Neural cell (in vitro differentiated cells): ENCODE data around the gene CDH5. TPM values are rescaled to one million over a fixed set of nuclear protein-coding genes. Genes with fewer than 3 reads are reported as not detected.

Experiments
- H2AFZ ChIP-seq: fragments of 200-600, 300-800 bp; sonication (generic), shearing (Covaris generic); 2 replicates; pipeline ENCODE4 v1.6.0; 2014; ENCODE audit warnings: low read depth, mild to moderate bottlenecking, antibody characterized with exemption, low read length, moderate library complexity
- H3F3A ChIP-seq: fragments of 200-600 bp; shearing (Covaris generic); 2 replicates; pipeline ENCODE4 v1.6.1; 2016; ENCODE audit warnings: mild to moderate bottlenecking, moderate library complexity, mixed read lengths, antibody characterized with exemption, low read length; ENCODE audit not compliant: insufficient read depth, poor library complexity, severe bottlenecking
- H3K27ac ChIP-seq: fragments of 200-600, 300-800 bp; sonication (generic), shearing (Covaris generic); 2 replicates; pipeline ENCODE4 v1.5.1; 2014; ENCODE audit warnings: mild to moderate bottlenecking, low read length, moderate library complexity
- H3K27me3 ChIP-seq: fragments of 300-800, 200-600 bp; sonication (generic), shearing (Covaris generic); 2 replicates; pipeline ENCODE4 v1.6.0; 2014; ENCODE audit warnings: mild to moderate bottlenecking, low read depth, low read length, moderate library complexity; ENCODE audit not compliant: insufficient read depth
- H3K36me3 ChIP-seq: fragments of 300-800, 200-600 bp; sonication (generic), shearing (Covaris generic); 2 replicates; pipeline ENCODE4 v1.5.1; 2014; ENCODE audit warnings: mild to moderate bottlenecking, antibody characterized with exemption, low read length, moderate library complexity; ENCODE audit not compliant: insufficient read depth
- H3K4me2 ChIP-seq: fragments of 300-800, 200-600 bp; sonication (generic), shearing (Covaris generic); 2 replicates; pipeline ENCODE4 v1.6.0; 2014; ENCODE audit warnings: mild to moderate bottlenecking, low read length
- H3K4me3 ChIP-seq: fragments of 300-800, 200-600 bp; sonication (generic), shearing (Covaris generic); 2 replicates; pipeline ENCODE4 v1.5.1; 2014; ENCODE audit warnings: mild to moderate bottlenecking, low read length, moderate library complexity
- H3K79me2 ChIP-seq: fragments of 200-600 bp; shearing (Covaris generic); replicated peaks from 2 replicates; pipeline ENCODE4 v1.6.0; 2014; ENCODE audit warnings: mild to moderate bottlenecking, low read length, moderate library complexity; ENCODE audit not compliant: insufficient read depth
- H3K9ac ChIP-seq: fragments of 300-800, 200-600 bp; sonication (generic), shearing (Covaris generic); 2 replicates; pipeline ENCODE4 v1.6.1; 2016; ENCODE audit warnings: mild to moderate bottlenecking, low read length, mixed read lengths
- H3K9me2 ChIP-seq: fragments of 200-600 bp; shearing (Covaris generic); 2 replicates; pipeline ENCODE4 v1.6.1; 2016; ENCODE audit warnings: mild to moderate bottlenecking, low read length, mixed read lengths; ENCODE audit not compliant: insufficient read depth
- H3K9me3 ChIP-seq: fragments of 200-600, 300-800 bp; sonication (generic), shearing (Covaris generic); 2 replicates; pipeline ENCODE4 v1.6.1; 2016; ENCODE audit warnings: mild to moderate bottlenecking, mixed run types, low read length, moderate library complexity, mixed read lengths
- H4K20me1 ChIP-seq: fragments of 200-600 bp; shearing (Covaris generic); 2 replicates; pipeline ENCODE4 v1.6.1; 2016; ENCODE audit warnings: mild to moderate bottlenecking, mixed run types; ENCODE audit not compliant: insufficient read depth
- EP300 ChIP-seq: fragments of 450-650 bp; conservative IDR thresholded peaks from 2 replicates; pipeline ENCODE4 v1.6.1; 2014; ENCODE audit warnings: antibody characterized with exemption, mild to moderate bottlenecking, moderate library complexity; ENCODE audit not compliant: poor library complexity, severe bottlenecking
- EZH2 ChIP-seq: fragments of 200-600, 300-800 bp; shearing (Covaris generic), sonication (generic); IDR thresholded peaks from 2 replicates; pipeline ENCODE4 v1.6.1; 2014; ENCODE audit warnings: antibody characterized with exemption, low read length, borderline replicate concordance, mild to moderate bottlenecking; ENCODE audit not compliant: insufficient read depth, poor library complexity, severe bottlenecking
- MXI1 ChIP-seq: fragments of 450-650 bp; conservative IDR thresholded peaks from 2 replicates; pipeline ENCODE4 v1.6.1; 2014; ENCODE audit warnings: antibody characterized with exemption, mild to moderate bottlenecking; ENCODE audit not compliant: poor library complexity, severe bottlenecking
- POLR2AphosphoS5 ChIP-seq: IDR thresholded peaks from 2 replicates; pipeline ENCODE4 v1.6.1; 2012
- RAD21 ChIP-seq: fragments of 450-650 bp; conservative IDR thresholded peaks from 2 replicates; pipeline ENCODE4 v1.6.1; 2014; ENCODE audit warnings: antibody characterized with exemption, mild to moderate bottlenecking, moderate library complexity
- SMC3 ChIP-seq: fragments of 450-650 bp; conservative IDR thresholded peaks from 2 replicates; pipeline ENCODE4 v1.6.1; 2014; ENCODE audit warnings: antibody characterized with exemption, mild to moderate bottlenecking, moderate library complexity; ENCODE audit not compliant: poor library complexity
- TAF1 ChIP-seq: IDR thresholded peaks from 2 replicates; pipeline ENCODE4 v1.6.1; 2012; ENCODE audit warnings: low read depth
- polyA plus RNA-seq: library from polyadenylated mRNA; depleted of rRNA; stranded (reverse); fragments of >200 nt; gene quantifications from 2 replicates; pipeline ENCODE4 v1.2.3, GENCODE V29; 2014
- TF ChIP-seq, protein P1 (sequence below): fragments of 450-650 bp; IDR thresholded peaks from 2 replicates; pipeline ENCODE4 v1.5.1; 2014; ENCODE audit warnings: antibody characterized with exemption, mild to moderate bottlenecking, moderate library complexity; ENCODE audit not compliant: poor library complexity, severe bottlenecking
- TF ChIP-seq, protein P2 (sequence below): IDR thresholded peaks from 2 replicates; pipeline ENCODE4 v1.6.1; 2012; ENCODE audit warnings: borderline replicate concordance

CDH5 gene
- polyA plus RNA-seq, 1 donor from 2014 or later: not detected

DNA sequence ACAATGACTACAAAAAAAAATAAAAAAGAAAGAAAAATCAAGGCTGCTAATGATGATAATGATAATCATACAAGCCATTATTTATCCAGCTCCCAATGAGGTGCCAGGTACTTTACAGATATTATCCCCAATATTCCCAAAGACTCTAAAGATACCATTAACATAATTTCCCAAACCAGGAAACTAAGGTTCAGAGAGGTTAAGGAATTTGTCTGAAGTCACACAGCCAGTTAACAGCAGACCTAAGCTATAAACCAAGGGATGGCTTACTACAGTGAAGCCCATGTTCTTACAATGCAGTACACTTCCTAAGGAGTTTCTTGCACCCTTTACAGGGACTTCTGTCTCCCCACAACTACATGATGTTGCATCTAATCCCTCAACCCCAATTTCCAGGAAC is 45.7 kb upstream of the CDH5 start:
- H3K27me3 ChIP-seq: no peaks in the 10 kb centered on the region
- no peaks in the 10 kb centered on the region for H4K20me1 ChIP-seq
- no peaks in the 10 kb centered on the region for H3K9me3 ChIP-seq
- H3K36me3 ChIP-seq: no peaks in the 10 kb centered on the region
- H3K4me2 ChIP-seq: no peak overlapping the region
- H3K4me3 ChIP-seq: no peak overlapping the region
- H3F3A ChIP-seq: no peaks in the 10 kb centered on the region
- no peak overlapping the region for H3K9ac ChIP-seq
- no peak for TF ChIP-seq SMC3
- TF ChIP-seq, protein P1, sequence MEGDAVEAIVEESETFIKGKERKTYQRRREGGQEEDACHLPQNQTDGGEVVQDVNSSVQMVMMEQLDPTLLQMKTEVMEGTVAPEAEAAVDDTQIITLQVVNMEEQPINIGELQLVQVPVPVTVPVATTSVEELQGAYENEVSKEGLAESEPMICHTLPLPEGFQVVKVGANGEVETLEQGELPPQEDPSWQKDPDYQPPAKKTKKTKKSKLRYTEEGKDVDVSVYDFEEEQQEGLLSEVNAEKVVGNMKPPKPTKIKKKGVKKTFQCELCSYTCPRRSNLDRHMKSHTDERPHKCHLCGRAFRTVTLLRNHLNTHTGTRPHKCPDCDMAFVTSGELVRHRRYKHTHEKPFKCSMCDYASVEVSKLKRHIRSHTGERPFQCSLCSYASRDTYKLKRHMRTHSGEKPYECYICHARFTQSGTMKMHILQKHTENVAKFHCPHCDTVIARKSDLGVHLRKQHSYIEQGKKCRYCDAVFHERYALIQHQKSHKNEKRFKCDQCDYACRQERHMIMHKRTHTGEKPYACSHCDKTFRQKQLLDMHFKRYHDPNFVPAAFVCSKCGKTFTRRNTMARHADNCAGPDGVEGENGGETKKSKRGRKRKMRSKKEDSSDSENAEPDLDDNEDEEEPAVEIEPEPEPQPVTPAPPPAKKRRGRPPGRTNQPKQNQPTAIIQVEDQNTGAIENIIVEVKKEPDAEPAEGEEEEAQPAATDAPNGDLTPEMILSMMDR: no peak
- no peak for TF ChIP-seq MXI1
- no peak for TF ChIP-seq POLR2AphosphoS5
- TF ChIP-seq EZH2: no peak
- TF ChIP-seq RAD21: no peak
- no peak for TF ChIP-seq TAF1
- TF ChIP-seq, protein P2, sequence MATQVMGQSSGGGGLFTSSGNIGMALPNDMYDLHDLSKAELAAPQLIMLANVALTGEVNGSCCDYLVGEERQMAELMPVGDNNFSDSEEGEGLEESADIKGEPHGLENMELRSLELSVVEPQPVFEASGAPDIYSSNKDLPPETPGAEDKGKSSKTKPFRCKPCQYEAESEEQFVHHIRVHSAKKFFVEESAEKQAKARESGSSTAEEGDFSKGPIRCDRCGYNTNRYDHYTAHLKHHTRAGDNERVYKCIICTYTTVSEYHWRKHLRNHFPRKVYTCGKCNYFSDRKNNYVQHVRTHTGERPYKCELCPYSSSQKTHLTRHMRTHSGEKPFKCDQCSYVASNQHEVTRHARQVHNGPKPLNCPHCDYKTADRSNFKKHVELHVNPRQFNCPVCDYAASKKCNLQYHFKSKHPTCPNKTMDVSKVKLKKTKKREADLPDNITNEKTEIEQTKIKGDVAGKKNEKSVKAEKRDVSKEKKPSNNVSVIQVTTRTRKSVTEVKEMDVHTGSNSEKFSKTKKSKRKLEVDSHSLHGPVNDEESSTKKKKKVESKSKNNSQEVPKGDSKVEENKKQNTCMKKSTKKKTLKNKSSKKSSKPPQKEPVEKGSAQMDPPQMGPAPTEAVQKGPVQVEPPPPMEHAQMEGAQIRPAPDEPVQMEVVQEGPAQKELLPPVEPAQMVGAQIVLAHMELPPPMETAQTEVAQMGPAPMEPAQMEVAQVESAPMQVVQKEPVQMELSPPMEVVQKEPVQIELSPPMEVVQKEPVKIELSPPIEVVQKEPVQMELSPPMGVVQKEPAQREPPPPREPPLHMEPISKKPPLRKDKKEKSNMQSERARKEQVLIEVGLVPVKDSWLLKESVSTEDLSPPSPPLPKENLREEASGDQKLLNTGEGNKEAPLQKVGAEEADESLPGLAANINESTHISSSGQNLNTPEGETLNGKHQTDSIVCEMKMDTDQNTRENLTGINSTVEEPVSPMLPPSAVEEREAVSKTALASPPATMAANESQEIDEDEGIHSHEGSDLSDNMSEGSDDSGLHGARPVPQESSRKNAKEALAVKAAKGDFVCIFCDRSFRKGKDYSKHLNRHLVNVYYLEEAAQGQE: no peak
- TF ChIP-seq EP300: no peak
- H3K79me2 ChIP-seq: no peaks in the 10 kb centered on the region
- H3K27ac ChIP-seq: no peak overlapping the region
- no peak overlapping the region for H2AFZ ChIP-seq
- no peaks in the 10 kb centered on the region for H3K9me2 ChIP-seq

DNA sequence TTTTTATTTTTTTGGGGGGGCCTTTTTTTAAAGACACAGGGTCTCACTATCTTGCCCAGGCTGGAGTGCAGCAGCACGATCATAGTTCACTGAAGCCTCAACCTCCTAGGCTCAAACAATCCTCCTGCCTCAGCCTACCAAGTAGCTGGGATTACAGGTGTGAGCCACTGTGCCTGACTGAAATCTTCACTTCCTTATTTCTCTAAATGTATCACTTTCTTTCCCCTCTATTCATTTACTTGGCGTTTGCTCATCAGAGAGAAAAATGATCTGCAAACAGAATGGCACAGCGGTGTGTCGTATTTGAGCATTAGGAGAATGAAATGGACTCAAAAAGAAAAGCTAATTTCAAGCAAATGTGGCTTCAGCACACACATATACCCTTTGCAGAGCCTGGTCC is 44.3 kb upstream of the CDH5 start:
- H3K9ac ChIP-seq: no peak overlapping the region

More for the DNA sequence above, 44.3 kb upstream of the CDH5 start:
- Histone ChIP-seq H3K9me3 (no peaks in the 10 kb centered on the region), H3K27me3 (no peaks in the 10 kb centered on the region), H3F3A (no peaks in the 10 kb centered on the region), H4K20me1 (no peaks in the 10 kb centered on the region), H3K4me3 (no peak overlapping the region), H3K9me2 (no peaks in the 10 kb centered on the region), H3K36me3 (no peaks in the 10 kb centered on the region), H3K27ac (no peak overlapping the region), H3K4me2 (no peak overlapping the region), H3K79me2 (no peaks in the 10 kb centered on the region), H2AFZ (no peak overlapping the region)
- TF ChIP-seq EP300 (no peak), SMC3 (no peak), EZH2 (no peak), RAD21 (no peak), MXI1 (no peak), TAF1 (no peak), POLR2AphosphoS5 (no peak)
- TF ChIP-seq, protein P1: no peak
- TF ChIP-seq, protein P2: no peak
